ENCODE measurements around the gene IL6ST. TPM values are rescaled to one million over a fixed set of nuclear protein-coding genes. Genes with fewer than 3 reads are reported as not detected.
"Not testable (repeated sequence)": the region's sequence is repeated elsewhere in the genome, so short reads cannot be mapped to it uniquely, and the experiment has no call there.

Gene IL6ST
- total and polyA plus RNA-seq, 5 donors: 40.5 to 238 (median 211) TPM

DNA sequence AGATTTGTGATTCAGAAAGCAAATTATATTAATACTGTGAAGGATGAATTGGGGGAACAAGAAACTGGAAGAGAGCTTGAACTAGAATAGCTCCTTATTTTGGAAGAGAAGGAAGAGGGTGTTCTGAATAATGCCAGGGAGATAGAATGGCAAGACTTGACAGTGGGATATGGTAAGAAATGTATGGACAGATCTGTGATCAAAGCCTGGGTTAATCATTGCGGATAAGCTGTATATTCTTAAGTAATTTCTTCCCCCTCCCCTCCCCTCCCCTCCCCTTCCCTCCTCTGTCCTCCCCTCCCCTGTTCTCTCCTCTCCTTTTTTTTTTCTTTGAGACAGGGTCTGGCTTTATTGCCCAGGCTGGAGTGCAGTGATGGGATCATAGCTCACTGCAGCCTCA, 10.1 kb upstream of the IL6ST start:
- no peak overlapping the region for H3K27ac ChIP-seq (ENCODE audit: low read length)

DNA sequence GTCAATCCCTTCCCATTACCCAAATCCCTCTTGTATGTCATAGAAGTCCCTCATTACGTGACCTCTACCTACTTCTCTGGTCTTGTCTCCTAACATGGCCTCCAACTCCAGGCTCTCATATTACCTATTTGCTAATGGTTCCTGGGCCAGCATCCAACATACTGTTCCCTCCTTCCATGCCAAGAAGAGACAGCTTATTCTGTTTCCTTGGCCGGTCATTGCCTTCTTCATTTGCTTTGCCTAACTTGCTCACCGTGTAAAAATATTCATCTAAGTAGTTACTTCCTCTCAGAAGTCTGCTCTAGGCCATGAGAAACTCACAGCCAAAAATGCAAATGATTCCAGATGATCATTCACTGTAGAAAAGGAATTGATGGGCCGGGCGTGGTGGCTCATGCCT, 8.9 kb upstream of the IL6ST start:
- DNase-seq (no peak), ATAC-seq (no peak)
- 88% methylated on average over 5 of the region's 5 CpGs for WGBS
- no peak overlapping the region for H3K4me3 ChIP-seq (ENCODE audit: low read length)
- H3K4me1 ChIP-seq (ENCODE audit: control insufficient read depth, insufficient read depth, low read length): peaks cover 2% of the 10 kb centered on the region
- H3K27me3 ChIP-seq (ENCODE audit: control insufficient read depth, insufficient read depth): no peaks in the 10 kb centered on the region
- H3K27ac ChIP-seq (ENCODE audit: low read length): no peak overlapping the region
- intact Hi-C loops (cut with DNase I): no loop called here
- H3K9me3 ChIP-seq (ENCODE audit: control insufficient read depth, low read length): no peaks in the 10 kb centered on the region

More for the DNA sequence above, 10.1 kb upstream of the IL6ST start:
- intact Hi-C loops (cut with DNase I): no loop called here
- Histone ChIP-seq H3K9me3 (ENCODE audit: control insufficient read depth, low read length) (no peaks in the 10 kb centered on the region), H3K27me3 (ENCODE audit: control insufficient read depth, insufficient read depth) (no peaks in the 10 kb centered on the region), H3K4me1 (ENCODE audit: control insufficient read depth, insufficient read depth, low read length) (peaks cover 2% of the 10 kb centered on the region), H3K4me3 (ENCODE audit: low read length) (no peak overlapping the region)
- WGBS: 89% methylated on average over 1 of the region's 1 CpG
- DNase-seq: no peak
- no peak for ATAC-seq

- intact Hi-C loops (cut with DNase I): no loop called here
- no peak overlapping the region for H3K4me3 ChIP-seq (ENCODE audit: low read length)
- 77% methylated on average over 2 of the region's 2 CpGs for WGBS
- H3K4me1 ChIP-seq (ENCODE audit: control insufficient read depth, insufficient read depth, low read length): peaks cover 2% of the 10 kb centered on the region
- no peaks in the 10 kb centered on the region for H3K27me3 ChIP-seq (ENCODE audit: control insufficient read depth, insufficient read depth)
- ATAC-seq (peak; percentile 47 to 51), DNase-seq (no peak)
- no peak overlapping the region for H3K27ac ChIP-seq (ENCODE audit: low read length)
- no peaks in the 10 kb centered on the region for H3K9me3 ChIP-seq (ENCODE audit: control insufficient read depth, low read length)
These were observed 8.4 kb upstream of the IL6ST start for GRCh38 chr5:56003179-56003578.

GRCh38 chr5:56002303-56002702, 7.5 kb upstream of the IL6ST start:
- Histone ChIP-seq H3K27ac (ENCODE audit: low read length) (no peak overlapping the region), H3K9me3 (ENCODE audit: control insufficient read depth, low read length) (no peaks in the 10 kb centered on the region), H3K4me1 (ENCODE audit: control insufficient read depth, insufficient read depth, low read length) (peaks cover 2% of the 10 kb centered on the region), H3K4me3 (ENCODE audit: low read length) (no peak overlapping the region), H3K27me3 (ENCODE audit: control insufficient read depth, insufficient read depth) (no peaks in the 10 kb centered on the region)
- 93% methylated on average over 2 of the region's 2 CpGs for whole genome bisulfite sequencing
- intact Hi-C loops (cut with DNase I): no loop called here
- ATAC-seq (no peak), DNase-seq (no peak)

DNA sequence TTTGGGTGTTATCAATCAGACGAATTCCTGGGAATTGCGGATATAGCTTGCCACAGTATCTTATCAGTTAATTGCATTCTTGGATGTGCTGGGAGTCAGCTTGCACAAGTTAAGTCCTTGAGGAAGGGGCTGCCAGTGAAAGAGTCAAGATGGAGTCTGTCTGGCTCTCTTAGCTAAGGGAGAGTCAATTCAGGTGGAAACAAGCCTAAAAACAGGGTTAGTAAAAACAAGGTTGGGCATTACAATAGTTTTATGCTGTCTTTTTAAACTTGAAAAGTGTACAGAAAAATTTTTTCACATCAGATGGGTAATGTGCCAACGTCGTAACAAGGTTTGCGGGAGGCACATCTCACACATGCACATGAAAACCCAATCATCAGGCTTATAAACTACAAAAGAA, 5.5 kb upstream of the IL6ST start:
- H3K27ac ChIP-seq (ENCODE audit: low read length); H3K4me1 ChIP-seq (ENCODE audit: control insufficient read depth, insufficient read depth, low read length); H3K27me3 ChIP-seq (ENCODE audit: control insufficient read depth, insufficient read depth); H3K9me3 ChIP-seq (ENCODE audit: control insufficient read depth, low read length); H3K4me3 ChIP-seq (ENCODE audit: low read length); ATAC-seq; intact Hi-C loops (cut with DNase I); DNase-seq: not testable (repeated sequence)
- 80% methylated on average over 5 of the region's 5 CpGs for WGBS

GRCh38 chr5:55998966-55999365, 4.2 kb upstream of the IL6ST start:
- 79% methylated on average over 6 of the region's 6 CpGs for WGBS
- Histone ChIP-seq H3K4me1 (ENCODE audit: control insufficient read depth, insufficient read depth, low read length) (peaks cover 4% of the 10 kb centered on the region), H3K27ac (ENCODE audit: low read length) (no peak overlapping the region), H3K4me3 (ENCODE audit: low read length) (no peak overlapping the region), H3K9me3 (ENCODE audit: control insufficient read depth, low read length) (no peaks in the 10 kb centered on the region), H3K27me3 (ENCODE audit: control insufficient read depth, insufficient read depth) (no peaks in the 10 kb centered on the region)
- DNase-seq: no peak
- intact Hi-C loops (cut with DNase I): loop anchor here in 1 of 4 donors (10.0 kb wide), 1 partner anchor 176 kb away; no protein-coding TSS in a partner anchor
- no peak for ATAC-seq

GRCh38 chr5:55997742-55998351, 3.1 kb upstream of the IL6ST start:
- ATAC-seq (no peak), DNase-seq (no peak)
- Histone ChIP-seq H3K9me3 (ENCODE audit: control insufficient read depth, low read length) (no peaks in the 10 kb centered on the region), H3K4me1 (ENCODE audit: control insufficient read depth, insufficient read depth, low read length) (peaks cover 2% of the 10 kb centered on the region), H3K27ac (ENCODE audit: low read length) (no peak overlapping the region), H3K27me3 (ENCODE audit: control insufficient read depth, insufficient read depth) (no peaks in the 10 kb centered on the region), H3K4me3 (ENCODE audit: low read length) (no peak overlapping the region)
- intact Hi-C loops (cut with DNase I): loop anchor here in 1 of 4 donors (10.0 kb wide), 1 partner anchor 177 kb away; no protein-coding TSS in a partner anchor
- WGBS: 75% methylated on average over 5 of the region's 5 CpGs

GRCh38 chr5:55994998-55995914, 493 bp upstream of the IL6ST start:
- ATAC-seq (peak; percentile 98), DNase-seq (peak; percentile 99)
- H3K27me3 ChIP-seq (ENCODE audit: control insufficient read depth, insufficient read depth): no peaks in the 10 kb centered on the region
- WGBS: under 1% methylated on average over 70 of the region's 70 CpGs
- H3K27ac ChIP-seq (ENCODE audit: low read length): peak overlapping the region; percentile 97
- H3K4me3 ChIP-seq (ENCODE audit: low read length): peak overlapping the region; percentile 95
- peaks cover 2% of the 10 kb centered on the region for H3K4me1 ChIP-seq (ENCODE audit: control insufficient read depth, insufficient read depth, low read length)
- intact Hi-C loops (cut with DNase I): loop anchor here in 1 of 4 donors (10.0 kb wide), 1 partner anchor 180 kb away; no protein-coding TSS in a partner anchor
- H3K9me3 ChIP-seq (ENCODE audit: control insufficient read depth, low read length): no peaks in the 10 kb centered on the region

DNA sequence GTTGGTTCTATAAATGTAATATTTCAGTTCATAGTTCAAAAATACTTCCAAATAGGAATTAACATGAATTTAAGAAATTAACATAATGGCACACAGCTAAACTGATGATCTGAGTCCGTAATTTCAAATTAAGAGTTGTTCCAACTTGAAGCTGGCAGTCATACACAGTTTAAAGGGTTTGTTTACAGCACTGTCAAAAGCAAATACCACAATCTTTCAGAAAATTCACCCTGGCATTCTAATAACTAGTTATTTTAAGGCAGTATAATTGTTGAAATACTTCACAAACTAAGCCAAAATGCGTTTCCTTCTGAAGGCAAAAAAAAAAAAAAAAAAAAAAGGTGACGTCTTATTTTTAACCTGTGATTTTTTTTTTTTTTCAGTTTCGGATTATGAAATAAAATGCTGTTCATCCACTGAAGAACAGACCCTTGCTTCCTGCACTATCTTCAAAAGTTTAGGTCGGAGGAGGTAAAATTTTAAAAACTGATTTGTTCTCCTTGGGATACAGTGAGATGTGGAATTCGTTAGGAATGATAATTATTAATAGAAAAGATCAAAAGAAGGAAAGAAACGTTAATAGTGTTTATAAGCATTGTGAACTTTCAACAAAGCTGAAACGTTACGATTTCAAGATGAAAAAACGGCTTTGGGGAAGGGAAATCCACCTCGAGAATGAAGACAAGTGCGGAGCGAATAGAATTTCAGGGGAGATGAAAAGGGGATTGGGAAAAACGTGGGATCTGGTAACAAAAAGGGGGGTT, 850 bp downstream of the IL6ST start:
- peaks cover 2% of the 10 kb centered on the region for H3K4me1 ChIP-seq (ENCODE audit: control insufficient read depth, insufficient read depth, low read length)
- ATAC-seq: no peak

GRCh38 chr5:55993013-55993412, 1.8 kb downstream of the IL6ST start:
- intact Hi-C loops (cut with DNase I): loop anchor here in 1 of 4 donors (10.0 kb wide), 1 partner anchor 182 kb away; no protein-coding TSS in a partner anchor
- 11% methylated on average over 5 of the region's 5 CpGs for WGBS
- Histone ChIP-seq H3K4me3 (ENCODE audit: low read length) (peak overlapping the region; percentile 95), H3K9me3 (ENCODE audit: control insufficient read depth, low read length) (no peaks in the 10 kb centered on the region), H3K27me3 (ENCODE audit: control insufficient read depth, insufficient read depth) (no peaks in the 10 kb centered on the region), H3K27ac (ENCODE audit: low read length) (peak overlapping the region; percentile 92), H3K4me1 (ENCODE audit: control insufficient read depth, insufficient read depth, low read length) (peaks cover 2% of the 10 kb centered on the region)
- ATAC-seq (no peak), DNase-seq (no peak)

More for the DNA sequence above, 850 bp downstream of the IL6ST start:
- Histone ChIP-seq H3K4me3 (ENCODE audit: low read length) (peak overlapping the region; percentile 95), H3K9me3 (ENCODE audit: control insufficient read depth, low read length) (no peaks in the 10 kb centered on the region), H3K27ac (ENCODE audit: low read length) (peak overlapping the region; percentile 97), H3K27me3 (ENCODE audit: control insufficient read depth, insufficient read depth) (no peaks in the 10 kb centered on the region)
- intact Hi-C loops (cut with DNase I): loop anchor here in 1 of 4 donors (10.0 kb wide), 1 partner anchor 181 kb away; no protein-coding TSS in a partner anchor
- no peak for DNase-seq
- under 1% methylated on average over 14 of the region's 14 CpGs for WGBS

All from right cardiac atrium (tissue), 5 donors.